ENCODE results near the gene GPATCH4.

Gene GPATCH4

GRCh38 chr1:156551066-156551643 is 50.1 kb downstream of the GPATCH4 start:
- TF ChIP-seq POLR2AphosphoS5 (IDR thresholded peaks at IDR 0.05; ENCODE audit: low read depth, low read length): no peak
- TF ChIP-seq POLR2A (IDR thresholded peaks at IDR 0.05; ENCODE audit: low read depth, low read length): no peak
- TF ChIP-seq TAF1 (IDR thresholded peaks at IDR 0.05; ENCODE audit: borderline replicate concordance, low read depth, low read length): no peak
- DNase-seq (ENCODE audit: insufficient read length): no peak
- FAIRE-seq: no peak

GRCh38 chr1:156550346-156550745 is 50.9 kb downstream of the GPATCH4 start:
- no peak for TF ChIP-seq POLR2A (IDR thresholded peaks at IDR 0.05; ENCODE audit: low read depth, low read length)
- no peak for TF ChIP-seq TAF1 (IDR thresholded peaks at IDR 0.05; ENCODE audit: borderline replicate concordance, low read depth, low read length)
- TF ChIP-seq POLR2AphosphoS5 (IDR thresholded peaks at IDR 0.05; ENCODE audit: low read depth, low read length): no peak
- no peak for FAIRE-seq
- DNase-seq (ENCODE audit: insufficient read length): no peak

- no peak for FAIRE-seq
- no peak for TF ChIP-seq TAF1 (IDR thresholded peaks at IDR 0.05; ENCODE audit: borderline replicate concordance, low read depth, low read length)
- DNase-seq (ENCODE audit: insufficient read length): no peak
These were observed 51.4 kb downstream of the GPATCH4 start for GRCh38 chr1:156549831-156550230.

GRCh38 chr1:156549390-156549789 is 51.9 kb downstream of the GPATCH4 start:
- no peak for DNase-seq (ENCODE audit: insufficient read length)
- FAIRE-seq: no peak
- TF ChIP-seq POLR2A (IDR thresholded peaks at IDR 0.05; ENCODE audit: low read depth, low read length): no peak
- no peak for TF ChIP-seq POLR2AphosphoS5 (IDR thresholded peaks at IDR 0.05; ENCODE audit: low read depth, low read length)
- no peak for TF ChIP-seq TAF1 (IDR thresholded peaks at IDR 0.05; ENCODE audit: borderline replicate concordance, low read depth, low read length)

- TF ChIP-seq POLR2A (IDR thresholded peaks at IDR 0.05; ENCODE audit: low read depth, low read length): no peak
- TF ChIP-seq TAF1 (IDR thresholded peaks at IDR 0.05; ENCODE audit: borderline replicate concordance, low read depth, low read length): no peak
- no peak for FAIRE-seq
- DNase-seq (ENCODE audit: insufficient read length): no peak
These were observed 53.3 kb downstream of the GPATCH4 start for GRCh38 chr1:156547982-156548381.

- DNase-seq (ENCODE audit: insufficient read length) (no peak), FAIRE-seq (no peak)
- TF ChIP-seq POLR2A (IDR thresholded peaks at IDR 0.05; ENCODE audit: low read depth, low read length) (no peak), TAF1 (IDR thresholded peaks at IDR 0.05; ENCODE audit: borderline replicate concordance, low read depth, low read length) (no peak)
These were observed 53.8 kb downstream of the GPATCH4 start for GRCh38 chr1:156547434-156547833.

- DNase-seq (ENCODE audit: insufficient read length): no peak
- no peak for TF ChIP-seq POLR2AphosphoS5 (IDR thresholded peaks at IDR 0.05; ENCODE audit: low read depth, low read length)
- no peak for TF ChIP-seq TAF1 (IDR thresholded peaks at IDR 0.05; ENCODE audit: borderline replicate concordance, low read depth, low read length)
- TF ChIP-seq POLR2A (IDR thresholded peaks at IDR 0.05; ENCODE audit: low read depth, low read length): no peak
- FAIRE-seq: no peak
These were observed 55.0 kb downstream of the GPATCH4 start for GRCh38 chr1:156546267-156546666.

GRCh38 chr1:156544592-156545102 is 56.6 kb downstream of the GPATCH4 start:
- TF ChIP-seq TAF1 (IDR thresholded peaks at IDR 0.05; ENCODE audit: borderline replicate concordance, low read depth, low read length) (no peak), POLR2AphosphoS5 (IDR thresholded peaks at IDR 0.05; ENCODE audit: low read depth, low read length) (no peak), POLR2A (IDR thresholded peaks at IDR 0.05; ENCODE audit: low read depth, low read length) (no peak)
- no peak for DNase-seq (ENCODE audit: insufficient read length)
- no peak for FAIRE-seq

All from GM12892 (cell line).